ENCODE data around the gene LYZL1. TPM values are rescaled to one million over a fixed set of nuclear protein-coding genes. Genes with fewer than 3 reads are reported as not detected.

LYZL1 gene
- total RNA-seq, 1 donor from 2014 or later, result not detected

DNA sequence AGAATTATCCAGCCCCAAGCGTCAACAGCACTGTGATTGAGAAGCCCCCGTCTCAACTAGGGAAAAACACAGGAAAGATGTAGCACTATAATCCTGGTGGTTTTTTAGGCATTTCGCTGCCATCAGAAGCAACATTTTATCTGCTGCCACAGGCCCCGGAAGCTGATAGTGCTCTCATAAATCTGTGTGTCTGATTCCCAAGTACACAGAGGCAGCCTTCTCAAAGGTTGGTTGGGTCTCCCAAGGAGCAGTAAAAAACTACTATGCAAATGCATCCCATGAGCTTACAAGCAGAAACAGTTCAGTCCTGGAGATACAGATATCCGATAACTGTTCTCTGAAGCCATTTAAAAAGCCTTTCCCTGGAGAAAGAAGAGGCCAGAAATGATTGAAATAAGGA is 45.8 kb upstream of the LYZL1 start:
- TF ChIP-seq, protein P1, sequence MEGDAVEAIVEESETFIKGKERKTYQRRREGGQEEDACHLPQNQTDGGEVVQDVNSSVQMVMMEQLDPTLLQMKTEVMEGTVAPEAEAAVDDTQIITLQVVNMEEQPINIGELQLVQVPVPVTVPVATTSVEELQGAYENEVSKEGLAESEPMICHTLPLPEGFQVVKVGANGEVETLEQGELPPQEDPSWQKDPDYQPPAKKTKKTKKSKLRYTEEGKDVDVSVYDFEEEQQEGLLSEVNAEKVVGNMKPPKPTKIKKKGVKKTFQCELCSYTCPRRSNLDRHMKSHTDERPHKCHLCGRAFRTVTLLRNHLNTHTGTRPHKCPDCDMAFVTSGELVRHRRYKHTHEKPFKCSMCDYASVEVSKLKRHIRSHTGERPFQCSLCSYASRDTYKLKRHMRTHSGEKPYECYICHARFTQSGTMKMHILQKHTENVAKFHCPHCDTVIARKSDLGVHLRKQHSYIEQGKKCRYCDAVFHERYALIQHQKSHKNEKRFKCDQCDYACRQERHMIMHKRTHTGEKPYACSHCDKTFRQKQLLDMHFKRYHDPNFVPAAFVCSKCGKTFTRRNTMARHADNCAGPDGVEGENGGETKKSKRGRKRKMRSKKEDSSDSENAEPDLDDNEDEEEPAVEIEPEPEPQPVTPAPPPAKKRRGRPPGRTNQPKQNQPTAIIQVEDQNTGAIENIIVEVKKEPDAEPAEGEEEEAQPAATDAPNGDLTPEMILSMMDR (IDR thresholded peaks at IDR 0.05), result no peak
- no peak for TF ChIP-seq EZH2 (IDR thresholded peaks at IDR 0.05)
- no peak for TF ChIP-seq EZH2phosphoT487 (IDR thresholded peaks at IDR 0.05)
- no peak overlapping the region for H2AFZ ChIP-seq (replicated peaks)

DNA sequence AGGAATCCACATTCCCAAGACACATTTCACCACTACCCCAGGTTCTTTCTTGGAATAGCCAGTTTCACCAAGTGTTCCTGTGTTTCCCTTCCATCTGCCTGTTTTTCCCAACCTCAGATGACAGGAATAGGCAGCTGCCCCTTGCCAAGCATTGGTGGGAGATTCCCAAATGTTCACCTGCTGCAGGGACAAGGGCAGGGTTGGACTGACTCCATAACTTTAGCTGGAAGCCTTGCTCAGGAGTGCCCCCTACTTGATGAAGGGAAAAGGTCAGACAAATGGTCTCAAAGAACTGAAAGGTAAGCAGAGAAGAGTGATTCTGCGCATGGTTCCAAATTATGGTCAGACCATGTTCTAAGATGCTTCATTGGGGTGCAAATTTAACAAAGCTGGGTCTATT is 45.1 kb upstream of the LYZL1 start:
- TF ChIP-seq, protein P1 (IDR thresholded peaks at IDR 0.05), result peak; percentile 64
- no peak for TF ChIP-seq EZH2 (IDR thresholded peaks at IDR 0.05)
- TF ChIP-seq EZH2phosphoT487 (IDR thresholded peaks at IDR 0.05), result no peak
- Mint-ChIP-seq H3K4me3 (no peak overlapping the region), H3K27me3 (ENCODE audit: insufficient read depth, low read depth) (no peaks in the 10 kb centered on the region), H3K27ac (no peak overlapping the region), H3K36me3 (no peaks in the 10 kb centered on the region), H3K9me3 (no peaks in the 10 kb centered on the region), H3K4me1 (peaks cover 21% of the 10 kb centered on the region)
- H2AFZ ChIP-seq (replicated peaks), result no peak overlapping the region
- no peaks in the 10 kb centered on the region for H3K9me3 ChIP-seq (ENCODE audit: low read depth)
- H3K4me3 ChIP-seq, result no peak overlapping the region
- H3K4me2 ChIP-seq, result no peak overlapping the region
- DNase-seq (ENCODE audit: low spot score), result peak; percentile 50
- no peaks in the 10 kb centered on the region for H3F3A ChIP-seq (ENCODE audit: low read depth)
- H3K79me2 ChIP-seq (ENCODE audit: low read depth), result no peaks in the 10 kb centered on the region
- H3K9ac ChIP-seq, result no peak overlapping the region
- no peaks in the 10 kb centered on the region for H3K27me3 ChIP-seq
- H4K20me1 ChIP-seq (ENCODE audit: low read depth), result no peaks in the 10 kb centered on the region
- no peak overlapping the region for H3K27ac ChIP-seq
- H3K36me3 ChIP-seq, result no peaks in the 10 kb centered on the region
- H3K4me1 ChIP-seq, result no peaks in the 10 kb centered on the region

More for the DNA sequence above, 45.8 kb upstream of the LYZL1 start:
- H3K9ac ChIP-seq, result no peak overlapping the region
- H3K79me2 ChIP-seq (ENCODE audit: low read depth), result no peaks in the 10 kb centered on the region
- no peaks in the 10 kb centered on the region for H3K36me3 ChIP-seq
- H3K27ac ChIP-seq, result no peak overlapping the region
- H3K9me3 ChIP-seq (ENCODE audit: low read depth), result no peaks in the 10 kb centered on the region
- H4K20me1 ChIP-seq (ENCODE audit: low read depth), result no peaks in the 10 kb centered on the region
- H3K4me2 ChIP-seq, result no peak overlapping the region
- no peaks in the 10 kb centered on the region for H3K4me1 ChIP-seq
- no peaks in the 10 kb centered on the region for H3K27me3 Mint-ChIP-seq (ENCODE audit: insufficient read depth, low read depth)
- no peak overlapping the region for H3K27ac Mint-ChIP-seq
- no peak overlapping the region for H3K4me3 ChIP-seq
- no peaks in the 10 kb centered on the region for H3K9me3 Mint-ChIP-seq
- DNase-seq (ENCODE audit: low spot score), result no peak
- no peaks in the 10 kb centered on the region for H3F3A ChIP-seq (ENCODE audit: low read depth)
- H3K4me1 Mint-ChIP-seq, result peaks cover 23% of the 10 kb centered on the region
- no peak overlapping the region for H3K4me3 Mint-ChIP-seq
- no peaks in the 10 kb centered on the region for H3K27me3 ChIP-seq
- no peaks in the 10 kb centered on the region for H3K36me3 Mint-ChIP-seq

DNA sequence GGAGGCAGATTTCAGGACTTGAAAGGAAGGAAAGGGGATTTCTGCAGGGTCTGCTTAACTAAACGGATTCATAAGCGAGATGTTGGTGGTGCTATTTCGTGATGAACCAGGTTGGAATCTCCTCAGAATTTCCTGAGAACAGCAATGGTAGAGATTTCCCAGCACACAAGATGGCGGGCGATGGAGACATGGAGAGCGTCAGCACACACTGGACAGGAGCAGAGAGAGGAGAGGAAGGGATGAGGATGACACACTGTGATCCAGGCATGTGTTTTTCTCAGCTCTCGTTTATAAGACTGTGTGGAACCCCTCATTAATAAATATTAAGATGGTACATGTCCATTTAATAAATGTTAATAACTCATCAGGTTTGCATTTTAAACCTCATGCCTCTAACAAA is 43.9 kb upstream of the LYZL1 start:
- no peaks in the 10 kb centered on the region for H3K36me3 ChIP-seq
- no peaks in the 10 kb centered on the region for H4K20me1 ChIP-seq (ENCODE audit: low read depth)
- H3K4me1 Mint-ChIP-seq, result peaks cover 22% of the 10 kb centered on the region
- H3K4me3 ChIP-seq, result no peak overlapping the region
- H2AFZ ChIP-seq (replicated peaks), result no peak overlapping the region
- no peak for DNase-seq (ENCODE audit: low spot score)
- H3F3A ChIP-seq (ENCODE audit: low read depth), result no peaks in the 10 kb centered on the region
- TF ChIP-seq, protein P1 (IDR thresholded peaks at IDR 0.05), result no peak
- TF ChIP-seq EZH2 (IDR thresholded peaks at IDR 0.05), result no peak
- TF ChIP-seq EZH2phosphoT487 (IDR thresholded peaks at IDR 0.05), result no peak
- H3K27ac Mint-ChIP-seq, result no peak overlapping the region
- peaks cover 8% of the 10 kb centered on the region for H3K9me3 Mint-ChIP-seq
- no peak overlapping the region for H3K4me2 ChIP-seq
- H3K27ac ChIP-seq, result no peak overlapping the region
- H3K4me3 Mint-ChIP-seq, result no peak overlapping the region
- no peaks in the 10 kb centered on the region for H3K9me3 ChIP-seq (ENCODE audit: low read depth)
- no peaks in the 10 kb centered on the region for H3K4me1 ChIP-seq
- H3K9ac ChIP-seq, result no peak overlapping the region
- H3K27me3 ChIP-seq, result no peaks in the 10 kb centered on the region
- no peaks in the 10 kb centered on the region for H3K79me2 ChIP-seq (ENCODE audit: low read depth)
- no peaks in the 10 kb centered on the region for H3K36me3 Mint-ChIP-seq
- peaks cover 3% of the 10 kb centered on the region for H3K27me3 Mint-ChIP-seq (ENCODE audit: insufficient read depth, low read depth)

All from neural progenitor cell (in vitro differentiated cells).